Endodermal cell (in vitro differentiated cells): ENCODE results near the gene NT5C2. TPM values are rescaled to one million over a fixed set of nuclear protein-coding genes. Genes with fewer than 3 reads are reported as not detected.
A peak's percentile ranks its signal among the peaks of the same experiment; 100 is the strongest.
"Not testable (repeated sequence)": the region's sequence is repeated elsewhere in the genome, so short reads cannot be mapped to it uniquely, and the experiment has no call there.

Experiments
- DNase-seq: peaks from one replicate; pipeline ENCODE4 v3.0.0-alpha.2; 2017
- H3K27ac ChIP-seq: 2 replicates; pipeline ENCODE4 v1.5.1; 2013; ENCODE audit warnings: mild to moderate bottlenecking, low read depth, low read length, moderate library complexity
- H3K27me3 ChIP-seq: 2 replicates; pipeline ENCODE4 v1.6.1; 2013; ENCODE audit warnings: mild to moderate bottlenecking, low read length, moderate library complexity; ENCODE audit not compliant: insufficient read depth, control insufficient read depth, poor library complexity, severe bottlenecking
- H3K36me3 ChIP-seq: 2 replicates; pipeline ENCODE4 v1.7.0; 2013; ENCODE audit warnings: mild to moderate bottlenecking, low read length, moderate library complexity; ENCODE audit not compliant: control insufficient read depth, insufficient read depth
- H3K4me1 ChIP-seq: one replicate; pipeline ENCODE4 v1.7.0; 2013; ENCODE audit warnings: low read length; ENCODE audit not compliant: control insufficient read depth, insufficient read depth
- H3K4me3 ChIP-seq: 2 replicates; pipeline ENCODE4 v1.5.1; 2013; ENCODE audit warnings: mild to moderate bottlenecking, low read length, moderate library complexity
- H3K9ac ChIP-seq: 2 replicates; pipeline ENCODE4 v1.6.1; 2013; ENCODE audit warnings: mild to moderate bottlenecking, low read length, moderate library complexity; ENCODE audit not compliant: poor library complexity, severe bottlenecking; ENCODE audit errors: extremely low read depth
- H3K9me3 ChIP-seq: 2 replicates; pipeline ENCODE4 v1.6.1; 2013; ENCODE audit warnings: mild to moderate bottlenecking, low read length, moderate library complexity; ENCODE audit not compliant: control insufficient read depth
- H3K27ac Mint-ChIP-seq: 2 replicates; pipeline ENCODE4 v1.8.0; 2020; ENCODE audit warnings: mixed read lengths
- H3K27me3 Mint-ChIP-seq: 2 replicates; pipeline ENCODE4 v1.8.0; 2021; ENCODE audit warnings: mild to moderate bottlenecking, mixed read lengths; ENCODE audit not compliant: insufficient read depth
- H3K36me3 Mint-ChIP-seq: 2 replicates; pipeline ENCODE4 v1.8.0; 2020; ENCODE audit warnings: low read depth, mixed read lengths
- H3K4me1 Mint-ChIP-seq: 2 replicates; pipeline ENCODE4 v1.8.0; 2020; ENCODE audit warnings: mixed read lengths
- H3K4me3 Mint-ChIP-seq: 2 replicates; pipeline ENCODE4 v1.8.0; 2020; ENCODE audit warnings: mild to moderate bottlenecking, moderate library complexity, mixed read lengths
- H3K9me3 Mint-ChIP-seq: 2 replicates; pipeline ENCODE4 v1.8.0; 2020; ENCODE audit warnings: mild to moderate bottlenecking, mixed read lengths
- WGBS, 2 experiments: methylation state at CpG; one replicate each; pipeline versions ENCODE4 v1.1.5 to v1.1.7; 2013; ENCODE audit warnings: missing lambda C conversion rate in 2 of 2, mixed read lengths in 1 of 2; ENCODE audit not compliant: insufficient coverage in 1 of 2, insufficient read length in 1 of 2; 5-methylcytosine and 5-hydroxymethylcytosine counted together
- total RNA-seq, 2 donors: library from RNA; stranded (reverse); fragmentation: NEBNext Ultra II Directional in 1 of 2; extraction: Animal tissue kit (Norgen Biotek cat#: 25700) in 1 of 2; gene quantifications; 2 replicates in 1 of 2; 3 replicates in 1 of 2; pipeline ENCODE4 v1.2.1, GENCODE V29; 2021
- TF ChIP-seq, protein P1 (sequence below): fragments of 200-600 bp; sonication (generic); conservative IDR thresholded peaks from 2 replicates; pipeline ENCODE4 v1.5.0; 2021; ENCODE audit warnings: antibody characterized with exemption, mild to moderate bottlenecking

NT5C2 gene
- total RNA-seq, 2 donors from 2014 or later = 122 to 148 TPM

DNA sequence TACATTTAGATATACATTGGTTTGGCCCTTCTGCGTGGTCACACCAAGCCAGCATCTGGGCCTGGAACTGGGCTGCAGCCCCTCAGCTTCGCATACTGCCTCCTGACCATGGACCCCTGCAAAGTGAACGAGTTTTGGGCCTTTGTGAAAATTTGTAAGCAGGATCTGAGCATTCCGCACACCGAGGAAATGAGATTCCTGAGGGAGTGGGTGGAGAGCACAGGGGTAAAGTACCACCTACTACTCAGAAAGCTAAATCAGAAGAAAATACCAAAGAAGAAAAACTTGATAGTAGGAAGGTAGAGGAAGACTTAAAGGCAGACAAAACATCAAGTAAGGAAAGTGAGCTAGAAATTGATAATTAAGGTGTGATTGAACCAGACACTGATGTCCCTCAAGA is 22.5 kb upstream of the NT5C2 start:
- H3K4me1 Mint-ChIP-seq = peaks cover 12% of the 10 kb centered on the region

DNA sequence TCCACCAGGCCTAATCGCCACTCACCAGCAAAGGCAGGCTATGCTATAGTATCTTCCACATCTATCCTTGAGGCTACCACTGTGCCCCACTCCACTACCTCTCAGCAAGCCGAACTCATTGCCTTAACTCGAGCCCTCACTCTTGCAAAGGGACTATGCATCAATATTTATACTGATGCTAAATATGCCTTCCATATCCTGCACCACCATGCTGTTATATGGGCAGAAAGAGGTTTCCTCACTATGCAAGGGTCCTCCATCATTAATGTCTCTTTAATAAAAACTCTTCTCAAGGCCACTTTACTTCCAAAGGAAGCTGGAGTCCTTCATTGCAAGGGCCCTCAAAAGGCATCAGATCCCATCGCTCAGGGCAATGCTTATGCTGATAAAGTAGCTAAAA is 17.2 kb upstream of the NT5C2 start:
- WGBS, 2 experiments = 96 to 98% methylated on average over 3 to 4 of the region's 4 CpGs
- not testable (repeated sequence) for DNase-seq, H3K4me1 ChIP-seq, H3K27me3 ChIP-seq, H3K27me3 Mint-ChIP-seq, H3K9ac ChIP-seq, H3K4me3 Mint-ChIP-seq, H3K27ac ChIP-seq, H3K27ac Mint-ChIP-seq
- H3K9me3 Mint-ChIP-seq = peaks cover 50% of the 10 kb centered on the region
- Histone ChIP-seq H3K36me3 (peaks cover 68% of the 10 kb centered on the region), H3K9me3 (peaks cover 74% of the 10 kb centered on the region), H3K4me3 (peak overlapping the region; percentile 92)
- peaks cover 39% of the 10 kb centered on the region for H3K4me1 Mint-ChIP-seq
- peaks cover 18% of the 10 kb centered on the region for H3K36me3 Mint-ChIP-seq

More for the DNA sequence above, 22.5 kb upstream of the NT5C2 start:
- no peak for DNase-seq
- 74 to 88% methylated on average over 2 to 5 of the region's 5 CpGs for WGBS, 2 experiments
- H3K27me3 ChIP-seq = no peaks in the 10 kb centered on the region
- H3K4me1 ChIP-seq = no peaks in the 10 kb centered on the region
- H3K9ac ChIP-seq = no peak overlapping the region
- Mint-ChIP-seq H3K27me3 (no peaks in the 10 kb centered on the region), H3K27ac (peak overlapping the region; percentile 41), H3K9me3 (peaks cover 63% of the 10 kb centered on the region), H3K36me3 (peaks cover 37% of the 10 kb centered on the region), H3K4me3 (no peak overlapping the region)
- peaks cover 52% of the 10 kb centered on the region for H3K36me3 ChIP-seq
- no peak overlapping the region for H3K27ac ChIP-seq
- H3K4me3 ChIP-seq = no peak overlapping the region
- TF ChIP-seq, protein P1, sequence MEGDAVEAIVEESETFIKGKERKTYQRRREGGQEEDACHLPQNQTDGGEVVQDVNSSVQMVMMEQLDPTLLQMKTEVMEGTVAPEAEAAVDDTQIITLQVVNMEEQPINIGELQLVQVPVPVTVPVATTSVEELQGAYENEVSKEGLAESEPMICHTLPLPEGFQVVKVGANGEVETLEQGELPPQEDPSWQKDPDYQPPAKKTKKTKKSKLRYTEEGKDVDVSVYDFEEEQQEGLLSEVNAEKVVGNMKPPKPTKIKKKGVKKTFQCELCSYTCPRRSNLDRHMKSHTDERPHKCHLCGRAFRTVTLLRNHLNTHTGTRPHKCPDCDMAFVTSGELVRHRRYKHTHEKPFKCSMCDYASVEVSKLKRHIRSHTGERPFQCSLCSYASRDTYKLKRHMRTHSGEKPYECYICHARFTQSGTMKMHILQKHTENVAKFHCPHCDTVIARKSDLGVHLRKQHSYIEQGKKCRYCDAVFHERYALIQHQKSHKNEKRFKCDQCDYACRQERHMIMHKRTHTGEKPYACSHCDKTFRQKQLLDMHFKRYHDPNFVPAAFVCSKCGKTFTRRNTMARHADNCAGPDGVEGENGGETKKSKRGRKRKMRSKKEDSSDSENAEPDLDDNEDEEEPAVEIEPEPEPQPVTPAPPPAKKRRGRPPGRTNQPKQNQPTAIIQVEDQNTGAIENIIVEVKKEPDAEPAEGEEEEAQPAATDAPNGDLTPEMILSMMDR = no peak
- H3K9me3 ChIP-seq = peaks cover 50% of the 10 kb centered on the region

DNA sequence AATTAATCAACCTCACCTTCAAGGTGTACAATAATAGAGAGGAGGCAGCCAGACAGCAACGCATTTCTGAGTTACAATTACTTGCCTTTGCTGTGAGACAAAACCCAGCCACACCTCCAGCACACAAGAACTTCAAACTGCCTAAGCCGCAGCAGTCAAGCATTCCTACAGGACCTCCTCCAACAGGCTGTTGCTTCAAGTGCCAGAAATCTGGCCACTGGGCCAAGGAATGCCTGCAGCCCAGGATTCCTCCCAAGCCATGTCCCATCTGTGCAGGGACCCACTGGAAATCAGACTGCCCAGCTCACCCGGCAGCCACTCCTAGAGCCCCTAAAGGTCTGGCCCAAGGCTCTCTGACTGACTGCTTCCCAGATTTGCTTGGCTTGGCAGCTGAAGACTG is 14.6 kb upstream of the NT5C2 start:
- not testable (repeated sequence) for H3K27ac ChIP-seq, H3K4me1 ChIP-seq, H3K27me3 Mint-ChIP-seq, H3K4me3 Mint-ChIP-seq, DNase-seq, H3K27me3 ChIP-seq
- WGBS, 2 experiments = 79 to 92% methylated on average over 2 to 3 of the region's 3 CpGs
- Histone ChIP-seq H3K36me3 (peaks cover 45% of the 10 kb centered on the region), H3K4me3 (peak overlapping the region; percentile 92), H3K9ac (peak overlapping the region; percentile 95), H3K9me3 (peaks cover 49% of the 10 kb centered on the region)
- H3K9me3 Mint-ChIP-seq = peaks cover 26% of the 10 kb centered on the region
- peaks cover 11% of the 10 kb centered on the region for H3K36me3 Mint-ChIP-seq
- H3K27ac Mint-ChIP-seq = peak overlapping the region; percentile 95
- H3K4me1 Mint-ChIP-seq = peaks cover 50% of the 10 kb centered on the region

DNA sequence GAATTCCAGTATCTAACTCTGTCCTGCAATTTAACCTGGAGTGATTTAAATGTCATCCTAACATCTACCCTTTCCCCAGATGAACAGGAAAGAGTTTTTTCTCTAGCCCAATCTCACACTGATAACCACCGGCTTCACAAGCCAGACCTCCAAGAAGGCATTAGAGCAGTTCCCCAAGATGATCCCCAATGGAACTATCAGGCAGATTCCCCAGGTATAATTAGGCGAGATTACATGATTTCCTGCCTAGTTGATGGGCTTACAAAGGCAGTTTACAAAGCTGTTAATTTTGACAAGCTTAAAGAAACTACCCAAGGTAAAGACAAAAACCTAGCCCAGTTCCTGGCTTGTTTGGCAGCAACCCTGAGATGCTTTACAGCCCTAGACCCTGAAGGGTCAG is 14.1 kb upstream of the NT5C2 start:
- DNase-seq = no peak
- Mint-ChIP-seq H3K36me3 (peaks cover 11% of the 10 kb centered on the region), H3K9me3 (peaks cover 21% of the 10 kb centered on the region), H3K27ac (peak overlapping the region; percentile 95), H3K27me3 (no peaks in the 10 kb centered on the region), H3K4me1 (peaks cover 45% of the 10 kb centered on the region), H3K4me3 (no peak overlapping the region)
- peaks cover 3% of the 10 kb centered on the region for H3K4me1 ChIP-seq
- peaks cover 44% of the 10 kb centered on the region for H3K9me3 ChIP-seq
- H3K9ac ChIP-seq = peak overlapping the region; percentile 95
- 39 to 71% methylated on average over 1 to 2 of the region's 2 CpGs for WGBS, 2 experiments
- H3K27ac ChIP-seq = no peak overlapping the region
- peak overlapping the region; percentile 92 for H3K4me3 ChIP-seq
- H3K36me3 ChIP-seq = peaks cover 39% of the 10 kb centered on the region
- no peaks in the 10 kb centered on the region for H3K27me3 ChIP-seq
- TF ChIP-seq, protein P1 = no peak

DNA sequence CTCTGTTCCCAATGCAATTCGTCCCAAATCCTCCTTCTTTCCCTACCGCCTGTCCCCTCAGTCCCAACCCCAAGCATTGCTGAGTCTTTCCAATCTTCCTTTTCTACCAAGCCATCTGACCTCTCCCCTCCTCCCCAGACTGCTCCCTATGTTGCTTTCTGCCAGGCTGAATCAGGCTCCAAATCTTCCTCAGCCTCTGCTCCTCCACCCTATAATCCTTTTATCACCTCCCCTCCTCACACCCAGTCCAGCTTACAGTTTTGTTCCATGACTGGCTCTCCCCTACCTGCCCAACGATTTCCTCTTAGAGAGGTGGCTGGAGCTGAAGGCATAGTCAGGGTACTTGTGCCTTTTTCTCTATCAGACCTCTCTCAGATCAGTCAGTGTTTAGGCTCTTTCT is 13.6 kb upstream of the NT5C2 start:
- H3K27me3 Mint-ChIP-seq, H3K4me1 ChIP-seq, H3K27me3 ChIP-seq, H3K27ac ChIP-seq, H3K4me3 Mint-ChIP-seq: not testable (repeated sequence)
- H3K4me3 ChIP-seq = peak overlapping the region; percentile 92
- WGBS, 2 experiments = 44 to 71% methylated on average over 3 of the region's 3 CpGs
- H3K9ac ChIP-seq = peak overlapping the region; percentile 95
- peak; percentile 60 for DNase-seq
- H3K36me3 ChIP-seq = peaks cover 36% of the 10 kb centered on the region
- H3K9me3 ChIP-seq = peaks cover 40% of the 10 kb centered on the region
- Mint-ChIP-seq H3K36me3 (peaks cover 11% of the 10 kb centered on the region), H3K27ac (peak overlapping the region; percentile 95), H3K9me3 (peaks cover 17% of the 10 kb centered on the region), H3K4me1 (peaks cover 43% of the 10 kb centered on the region)

DNA sequence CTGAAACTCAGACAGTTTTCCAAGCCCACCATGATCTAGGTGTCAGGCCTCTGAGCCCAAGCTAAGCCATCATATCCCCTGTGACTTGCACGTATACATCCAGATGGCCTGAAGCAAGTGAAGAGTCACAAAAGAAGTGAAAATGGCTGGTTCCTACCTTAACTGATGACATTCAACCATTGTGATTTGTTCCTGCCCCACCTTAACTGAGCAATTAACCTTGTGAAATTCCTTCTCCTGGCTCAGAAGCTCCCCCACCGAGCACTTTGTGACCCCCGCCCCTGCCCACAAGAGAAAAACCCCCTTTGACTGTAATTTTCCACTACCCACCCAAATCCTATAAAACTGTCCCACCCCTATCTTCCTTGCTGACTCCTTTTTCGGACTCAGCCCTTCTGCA is 12.3 kb upstream of the NT5C2 start:
- Mint-ChIP-seq H3K36me3 (peaks cover 11% of the 10 kb centered on the region), H3K27ac (peak overlapping the region; percentile 95), H3K4me1 (peaks cover 47% of the 10 kb centered on the region), H3K9me3 (peaks cover 13% of the 10 kb centered on the region)
- H3K4me3 ChIP-seq = peak overlapping the region; percentile 92
- peaks cover 27% of the 10 kb centered on the region for H3K9me3 ChIP-seq
- H3K27me3 Mint-ChIP-seq, H3K27me3 ChIP-seq, H3K4me1 ChIP-seq, H3K4me3 Mint-ChIP-seq: not testable (repeated sequence)
- peak; percentile 76 for DNase-seq
- 25 to 35% methylated on average over 2 to 4 of the region's 4 CpGs for WGBS, 2 experiments
- peaks cover 27% of the 10 kb centered on the region for H3K36me3 ChIP-seq
- peak overlapping the region; percentile 42 for H3K27ac ChIP-seq
- H3K9ac ChIP-seq = peak overlapping the region; percentile 95
